Mucosa of rectum (tissue), 2 donors: ENCODE measurements around the gene GPC1.

Source experiments
- H3K27ac ChIP-seq, 2 donors: one replicate each; pipeline ENCODE4 v1.7.0; 2013; ENCODE audit warnings: inconsistent platforms in 2 of 2, low read depth in 2 of 2, low read length in 2 of 2
- H3K27me3 ChIP-seq, 2 donors: one replicate each; pipeline ENCODE4 v1.7.0; 2013; ENCODE audit warnings: low read length in 2 of 2; ENCODE audit not compliant: control insufficient read depth in 2 of 2, insufficient read depth in 2 of 2
- H3K36me3 ChIP-seq, 2 donors: one replicate each; pipeline ENCODE4 v1.7.0; 2013; ENCODE audit warnings: low read length in 2 of 2; ENCODE audit not compliant: control insufficient read depth in 2 of 2, insufficient read depth in 2 of 2
- H3K4me1 ChIP-seq, 2 donors: one replicate each; pipeline ENCODE4 v1.7.0; 2013; ENCODE audit warnings: low read length in 2 of 2, mild to moderate bottlenecking in 1 of 2; ENCODE audit not compliant: control insufficient read depth in 2 of 2, insufficient read depth in 2 of 2
- H3K4me3 ChIP-seq, 2 donors: one replicate each; pipeline ENCODE4 v1.7.0; 2013; ENCODE audit warnings: low read length in 2 of 2
- H3K9ac ChIP-seq, 2 donors: one replicate each; pipeline ENCODE4 v1.7.0; 2013; ENCODE audit warnings: low read length in 2 of 2, low read depth in 1 of 2, mild to moderate bottlenecking in 1 of 2
- H3K9me3 ChIP-seq, 2 donors: one replicate each; pipeline ENCODE4 v1.7.0; 2013; ENCODE audit warnings: low read length in 2 of 2; ENCODE audit not compliant: control insufficient read depth in 2 of 2
- donor health status: healthy.
- donor health status: Normal muscosa, but diverticular disease.

The GPC1 gene

GRCh38 chr2:240463274-240463865, 27.9 kb downstream of the GPC1 start:
- H3K9me3 ChIP-seq, result no peaks in the 10 kb centered on the region

GRCh38 chr2:240463866-240464481, 28.5 kb downstream of the GPC1 start:
- Histone ChIP-seq H3K4me3 (no peak overlapping the region), H3K36me3 (peaks cover 6 to 9% of the 10 kb centered on the region in 2 donors)

More at GRCh38 chr2:240463274-240463865, 27.9 kb downstream of the GPC1 start:
- H3K9ac ChIP-seq, result no peak overlapping the region
- peaks cover 6 to 9% of the 10 kb centered on the region in 2 donors for H3K36me3 ChIP-seq
- no peak overlapping the region for H3K4me3 ChIP-seq
- no peaks in the 10 kb centered on the region for H3K27me3 ChIP-seq
- no peak overlapping the region for H3K27ac ChIP-seq
- H3K4me1 ChIP-seq, result no peaks in the 10 kb centered on the region

GRCh38 chr2:240464514-240465241, 29.2 kb downstream of the GPC1 start:
- Histone ChIP-seq H3K4me3 (no peak overlapping the region), H3K27me3 (no peaks in the 10 kb centered on the region), H3K27ac (no peak overlapping the region), H3K4me1 (no peaks in the 10 kb centered on the region), H3K9ac (no peak overlapping the region), H3K36me3 (peaks cover 6 to 9% of the 10 kb centered on the region in 2 donors), H3K9me3 (no peaks in the 10 kb centered on the region)

More at GRCh38 chr2:240463866-240464481, 28.5 kb downstream of the GPC1 start:
- Histone ChIP-seq H3K9me3 (no peaks in the 10 kb centered on the region), H3K27ac (no peak overlapping the region), H3K9ac (no peak overlapping the region), H3K27me3 (no peaks in the 10 kb centered on the region), H3K4me1 (no peaks in the 10 kb centered on the region)

GRCh38 chr2:240465268-240465764, 29.9 kb downstream of the GPC1 start:
- H3K36me3 ChIP-seq, result peaks cover 6 to 9% of the 10 kb centered on the region in 2 donors
- H3K9ac ChIP-seq, result no peak overlapping the region
- no peak overlapping the region for H3K27ac ChIP-seq
- H3K27me3 ChIP-seq, result no peaks in the 10 kb centered on the region
- H3K4me3 ChIP-seq, result no peak overlapping the region
- H3K4me1 ChIP-seq, result no peaks in the 10 kb centered on the region
- H3K9me3 ChIP-seq, result no peaks in the 10 kb centered on the region

GRCh38 chr2:240465765-240466578, 30.5 kb downstream of the GPC1 start:
- no peak overlapping the region for H3K27ac ChIP-seq
- H3K4me1 ChIP-seq, result no peaks in the 10 kb centered on the region
- H3K4me3 ChIP-seq, result no peak overlapping the region
- no peaks in the 10 kb centered on the region for H3K27me3 ChIP-seq
- no peak overlapping the region for H3K9ac ChIP-seq
- peaks cover 6 to 9% of the 10 kb centered on the region in 2 donors for H3K36me3 ChIP-seq
- no peaks in the 10 kb centered on the region for H3K9me3 ChIP-seq

GRCh38 chr2:240466579-240467148, 31.2 kb downstream of the GPC1 start:
- Histone ChIP-seq H3K9me3 (no peaks in the 10 kb centered on the region), H3K27me3 (no peaks in the 10 kb centered on the region), H3K27ac (no peak overlapping the region), H3K36me3 (peaks cover 6 to 9% of the 10 kb centered on the region in 2 donors), H3K4me1 (no peaks in the 10 kb centered on the region), H3K9ac (no peak overlapping the region), H3K4me3 (no peak overlapping the region)

GRCh38 chr2:240467149-240467642, 31.7 kb downstream of the GPC1 start:
- Histone ChIP-seq H3K36me3 (peaks cover 6 to 9% of the 10 kb centered on the region in 2 donors), H3K4me1 (no peaks in the 10 kb centered on the region), H3K27ac (no peak overlapping the region), H3K9me3 (no peaks in the 10 kb centered on the region), H3K4me3 (no peak overlapping the region), H3K27me3 (no peaks in the 10 kb centered on the region), H3K9ac (no peak overlapping the region)

GRCh38 chr2:240467659-240468302, 32.3 kb downstream of the GPC1 start:
- no peaks in the 10 kb centered on the region for H3K9me3 ChIP-seq
- no peak overlapping the region for H3K4me3 ChIP-seq
- no peak overlapping the region for H3K27ac ChIP-seq
- no peak overlapping the region for H3K9ac ChIP-seq
- H3K36me3 ChIP-seq, result peaks cover 6 to 9% of the 10 kb centered on the region in 2 donors
- H3K4me1 ChIP-seq, result no peaks in the 10 kb centered on the region
- no peaks in the 10 kb centered on the region for H3K27me3 ChIP-seq
